ENCODE results near the gene MACROH2A1. TPM values are rescaled to one million over a fixed set of nuclear protein-coding genes. Genes with fewer than 3 reads are reported as not detected.

The MACROH2A1 gene
- total RNA-seq, 4 donors from 2014 or later, result 196 to 251 (median 209) TPM

DNA sequence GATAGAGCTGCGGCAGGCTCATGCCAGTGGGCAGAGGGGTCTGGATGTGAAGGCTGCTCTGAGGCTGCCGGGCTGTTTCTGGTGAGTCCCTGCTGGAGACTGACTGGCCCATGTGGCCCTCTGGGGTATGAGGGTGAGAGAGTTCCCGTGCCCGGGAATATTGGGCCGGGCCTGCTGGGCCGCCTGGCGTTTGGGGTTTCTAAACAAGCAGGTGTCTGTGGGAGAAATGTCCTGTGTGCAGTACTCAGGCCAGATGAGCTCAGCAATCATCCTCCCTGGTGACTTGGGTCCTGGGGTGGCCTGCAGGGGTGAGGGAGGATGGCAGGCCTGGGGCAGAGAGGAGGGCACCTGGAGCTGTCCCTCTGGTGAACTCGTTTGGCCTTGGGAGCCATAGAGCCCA is 74.9 kb downstream of the MACROH2A1 start:
- WGBS, result 91% methylated on average over 8 of the region's 8 CpGs

DNA sequence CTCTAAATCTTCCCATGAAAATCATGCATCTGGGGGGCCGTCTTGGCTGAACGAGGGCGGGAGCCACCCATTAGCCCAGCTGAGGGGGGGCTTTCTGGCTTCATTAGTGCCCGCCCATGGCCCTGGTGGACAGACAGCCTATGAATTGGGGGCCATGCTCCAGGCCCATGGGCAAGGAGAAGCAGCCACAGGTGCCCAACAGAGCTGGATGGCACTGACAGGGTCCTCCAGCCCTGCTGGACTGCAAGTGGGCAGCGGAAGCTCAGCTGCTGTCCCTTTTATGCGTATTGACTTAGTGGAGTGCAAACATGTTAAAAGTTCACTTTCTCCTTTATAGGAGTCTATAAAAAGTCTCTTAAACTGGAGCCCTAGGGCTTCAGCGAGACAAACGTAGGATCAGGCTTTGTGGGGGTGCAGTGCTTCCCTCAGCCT is 75.3 kb downstream of the MACROH2A1 start:
- Histone ChIP-seq H3K9me3 (no peaks in the 10 kb centered on the region), H3K27ac (no peak overlapping the region), H3K36me3 (no peaks in the 10 kb centered on the region), H3K4me3 (no peak overlapping the region), H3K27me3 (no peaks in the 10 kb centered on the region), H3K4me1 (peaks cover 17% of the 10 kb centered on the region)
- no peak for DNase-seq (ENCODE audit: low spot score in 2 of 2)
- WGBS, result 94% methylated on average over 8 of the region's 8 CpGs
- no peak for TF ChIP-seq EP300 (IDR thresholded peaks at IDR 0.05)
- no peak for TF ChIP-seq POLR2A (IDR thresholded peaks at IDR 0.05)
- TF ChIP-seq, protein P1, sequence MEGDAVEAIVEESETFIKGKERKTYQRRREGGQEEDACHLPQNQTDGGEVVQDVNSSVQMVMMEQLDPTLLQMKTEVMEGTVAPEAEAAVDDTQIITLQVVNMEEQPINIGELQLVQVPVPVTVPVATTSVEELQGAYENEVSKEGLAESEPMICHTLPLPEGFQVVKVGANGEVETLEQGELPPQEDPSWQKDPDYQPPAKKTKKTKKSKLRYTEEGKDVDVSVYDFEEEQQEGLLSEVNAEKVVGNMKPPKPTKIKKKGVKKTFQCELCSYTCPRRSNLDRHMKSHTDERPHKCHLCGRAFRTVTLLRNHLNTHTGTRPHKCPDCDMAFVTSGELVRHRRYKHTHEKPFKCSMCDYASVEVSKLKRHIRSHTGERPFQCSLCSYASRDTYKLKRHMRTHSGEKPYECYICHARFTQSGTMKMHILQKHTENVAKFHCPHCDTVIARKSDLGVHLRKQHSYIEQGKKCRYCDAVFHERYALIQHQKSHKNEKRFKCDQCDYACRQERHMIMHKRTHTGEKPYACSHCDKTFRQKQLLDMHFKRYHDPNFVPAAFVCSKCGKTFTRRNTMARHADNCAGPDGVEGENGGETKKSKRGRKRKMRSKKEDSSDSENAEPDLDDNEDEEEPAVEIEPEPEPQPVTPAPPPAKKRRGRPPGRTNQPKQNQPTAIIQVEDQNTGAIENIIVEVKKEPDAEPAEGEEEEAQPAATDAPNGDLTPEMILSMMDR (IDR thresholded peaks at IDR 0.05), result no peak
- TF ChIP-seq POLR2AphosphoS5 (IDR thresholded peaks at IDR 0.05), result no peak

More for the DNA sequence above, 74.9 kb downstream of the MACROH2A1 start:
- Histone ChIP-seq H3K4me3 (no peak overlapping the region), H3K4me1 (peaks cover 17% of the 10 kb centered on the region), H3K27me3 (no peaks in the 10 kb centered on the region), H3K27ac (no peak overlapping the region), H3K9me3 (no peaks in the 10 kb centered on the region), H3K36me3 (no peaks in the 10 kb centered on the region)
- peak in 1 of 2 donors; percentile 51 for DNase-seq (ENCODE audit: low spot score in 2 of 2)
- no peak for TF ChIP-seq POLR2A (IDR thresholded peaks at IDR 0.05)
- no peak for TF ChIP-seq EP300 (IDR thresholded peaks at IDR 0.05)
- TF ChIP-seq POLR2AphosphoS5 (IDR thresholded peaks at IDR 0.05), result no peak
- TF ChIP-seq, protein P1 (IDR thresholded peaks at IDR 0.05), result no peak

DNA sequence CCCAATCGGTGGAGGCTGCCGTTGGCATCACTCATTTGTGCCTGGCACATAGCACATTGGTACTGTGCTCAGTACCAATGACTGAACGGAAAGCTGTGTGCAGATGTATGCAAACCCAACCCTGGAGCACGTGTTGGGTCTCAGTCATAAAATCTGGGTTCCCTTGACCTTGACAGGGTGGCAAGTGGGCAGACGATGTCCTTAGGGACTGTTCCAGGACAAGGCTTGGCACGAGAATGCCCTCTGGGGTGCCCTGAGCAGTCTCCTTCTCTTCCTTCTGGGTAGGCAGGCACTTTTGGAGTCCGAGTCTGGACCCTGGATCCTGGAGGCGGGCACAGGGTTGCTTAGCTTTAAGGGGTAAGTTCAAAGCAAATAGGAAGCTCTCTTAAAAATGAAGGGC is 75.8 kb downstream of the MACROH2A1 start:
- H3K4me3 ChIP-seq, result no peak overlapping the region
- peaks cover 17% of the 10 kb centered on the region for H3K4me1 ChIP-seq
- WGBS, result 91% methylated on average over 6 of the region's 8 CpGs
- no peaks in the 10 kb centered on the region for H3K36me3 ChIP-seq
- no peaks in the 10 kb centered on the region for H3K9me3 ChIP-seq
- TF ChIP-seq, protein P1 (IDR thresholded peaks at IDR 0.05), result no peak
- TF ChIP-seq POLR2AphosphoS5 (IDR thresholded peaks at IDR 0.05) (no peak), POLR2A (IDR thresholded peaks at IDR 0.05) (no peak), EP300 (IDR thresholded peaks at IDR 0.05) (no peak)
- DNase-seq (ENCODE audit: low spot score in 2 of 2), result no peak
- no peak overlapping the region for H3K27ac ChIP-seq
- H3K27me3 ChIP-seq, result no peaks in the 10 kb centered on the region

DNA sequence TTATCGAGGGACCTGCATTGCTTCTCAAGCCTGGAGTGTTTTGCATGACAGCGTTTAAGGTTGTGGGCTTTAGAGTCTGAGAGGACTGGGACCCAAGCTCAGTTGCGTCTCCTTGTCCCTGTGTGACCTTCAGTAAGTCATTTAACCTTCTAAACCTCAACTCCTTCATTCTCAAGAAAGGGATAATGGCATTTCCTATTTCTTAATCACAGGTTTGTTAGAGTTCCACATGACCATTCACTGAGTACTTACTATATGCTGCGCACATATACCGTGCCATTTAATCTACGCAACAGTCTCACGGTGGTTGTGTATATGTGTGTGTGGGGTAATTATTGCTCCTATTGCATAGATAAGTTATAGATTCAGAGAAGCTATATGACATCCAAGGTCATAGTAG is 76.3 kb downstream of the MACROH2A1 start:
- Histone ChIP-seq H3K4me3 (no peak overlapping the region), H3K27ac (no peak overlapping the region), H3K9me3 (no peaks in the 10 kb centered on the region), H3K36me3 (no peaks in the 10 kb centered on the region), H3K27me3 (no peaks in the 10 kb centered on the region), H3K4me1 (peaks cover 17% of the 10 kb centered on the region)
- no peak for TF ChIP-seq EP300 (IDR thresholded peaks at IDR 0.05)
- TF ChIP-seq, protein P1 (IDR thresholded peaks at IDR 0.05), result no peak
- TF ChIP-seq POLR2AphosphoS5 (IDR thresholded peaks at IDR 0.05), result no peak
- TF ChIP-seq POLR2A (IDR thresholded peaks at IDR 0.05), result no peak
- 91% methylated on average over 7 of the region's 7 CpGs for WGBS
- no peak for DNase-seq (ENCODE audit: low spot score in 2 of 2)

DNA sequence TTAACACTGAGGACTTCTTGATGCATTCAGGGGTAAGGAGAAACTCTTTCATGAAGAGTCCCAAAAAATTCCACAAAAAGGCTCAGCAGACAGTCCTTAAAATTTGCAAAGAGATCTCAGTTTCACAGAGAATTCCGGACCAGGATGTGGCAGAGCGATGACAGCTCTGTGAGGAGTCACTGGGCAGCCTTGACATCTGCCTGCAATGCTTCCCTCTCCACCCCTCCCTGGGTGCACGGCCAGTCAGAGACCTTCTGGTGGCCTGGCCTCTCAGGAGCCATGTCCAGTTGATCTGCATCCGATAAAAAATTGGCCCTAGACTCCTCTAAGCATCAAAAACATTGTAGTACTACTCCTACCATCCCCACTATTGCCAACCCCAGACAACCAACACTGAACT is 76.8 kb downstream of the MACROH2A1 start:
- Histone ChIP-seq H3K27me3 (no peaks in the 10 kb centered on the region), H3K4me3 (no peak overlapping the region), H3K4me1 (peaks cover 17% of the 10 kb centered on the region), H3K9me3 (no peaks in the 10 kb centered on the region), H3K36me3 (no peaks in the 10 kb centered on the region), H3K27ac (no peak overlapping the region)
- TF ChIP-seq POLR2A (IDR thresholded peaks at IDR 0.05), result no peak
- TF ChIP-seq EP300 (IDR thresholded peaks at IDR 0.05), result no peak
- no peak for TF ChIP-seq POLR2AphosphoS5 (IDR thresholded peaks at IDR 0.05)
- TF ChIP-seq, protein P1 (IDR thresholded peaks at IDR 0.05), result no peak
- whole genome bisulfite sequencing, result 56% methylated on average over 4 of the region's 4 CpGs
- DNase-seq (ENCODE audit: low spot score in 2 of 2), result no peak
